WTC11 (cell line): ENCODE data around the gene TTC4. TPM values are rescaled to one million over a fixed set of nuclear protein-coding genes. Genes with fewer than 3 reads are reported as not detected.

Experiments used
- ATAC-seq: fragments of 200-7000 bp; cut with Tn5 transposase; 2 replicates; pipeline ENCODE4 v1.10.0; 2021; ENCODE audit warnings: mild to moderate bottlenecking, moderate library complexity
- CTCF ChIA-PET: fragments of 300-600 bp; sonication (Branson Sonifier 250); formaldehyde crosslinking; loops from one replicate; lab custom pipeline; 2021; ENCODE audit warnings: antibody characterized with exemption; lab: Charles Lee
- POLR2A ChIA-PET: fragments of 350-600 bp; sonication (Branson Sonifier 250); formaldehyde crosslinking; loops from one replicate; lab custom pipeline; 2021; ENCODE audit warnings: antibody characterized with exemption; lab: Charles Lee
- DNase-seq: peaks from one replicate; pipeline ENCODE4 v3.0.0; 2021; ENCODE audit warnings: low spot score
- H3K27ac Mint-ChIP-seq: 2 replicates; pipeline ENCODE4 v1.8.0; 2021; ENCODE audit warnings: mixed read lengths
- H3K27me3 Mint-ChIP-seq: 2 replicates; pipeline ENCODE4 v1.8.0; 2021; ENCODE audit warnings: low read depth, mild to moderate bottlenecking, moderate library complexity, mixed read lengths
- H3K36me3 Mint-ChIP-seq: 2 replicates; pipeline ENCODE4 v1.8.0; 2021; ENCODE audit warnings: mixed read lengths
- H3K4me1 Mint-ChIP-seq: 2 replicates; pipeline ENCODE4 v1.8.0; 2022; ENCODE audit warnings: mixed read lengths
- H3K4me3 Mint-ChIP-seq: 2 replicates; pipeline ENCODE4 v1.8.0; 2021; ENCODE audit warnings: mild to moderate bottlenecking, moderate library complexity, mixed read lengths
- H3K9me3 Mint-ChIP-seq: 2 replicates; pipeline ENCODE4 v1.8.0; 2021; ENCODE audit warnings: mixed read lengths
- CBFB ChIP-seq: sonication (generic); formaldehyde crosslinking; IDR thresholded peaks from 2 replicates; pipeline ENCODE4 v1.8.1; 2022; ENCODE audit warnings: mild to moderate bottlenecking, low read depth, missing genetic modification reagents
- CREB1 ChIP-seq: sonication (generic); formaldehyde crosslinking; IDR thresholded peaks from 2 replicates; pipeline ENCODE4 v1.8.0; 2023; ENCODE audit warnings: mild to moderate bottlenecking, missing genetic modification reagents
- ELF4 ChIP-seq: sonication (generic); formaldehyde crosslinking; IDR thresholded peaks from 2 replicates; pipeline ENCODE4 v1.8.1; 2022; ENCODE audit warnings: low read depth, mild to moderate bottlenecking, moderate library complexity, missing genetic modification reagents
- ESRRA ChIP-seq: sonication (generic); formaldehyde crosslinking; IDR thresholded peaks from 2 replicates; pipeline ENCODE4 v1.8.1; 2022; ENCODE audit warnings: mild to moderate bottlenecking, missing genetic modification reagents, borderline replicate concordance
- ETV6 ChIP-seq: sonication (generic); formaldehyde crosslinking; IDR thresholded peaks from 2 replicates; pipeline ENCODE4 v1.8.1; 2022; ENCODE audit warnings: mild to moderate bottlenecking, missing genetic modification reagents
- FOXP1 ChIP-seq: sonication (generic); formaldehyde crosslinking; IDR thresholded peaks from 2 replicates; pipeline ENCODE4 v1.8.0; 2022; ENCODE audit warnings: missing genetic modification reagents, mild to moderate bottlenecking, moderate library complexity, borderline replicate concordance
- GTF2I ChIP-seq: fragments of 250-450 bp; sonication (Bioruptor Pico); conservative IDR thresholded peaks from 2 replicates; pipeline ENCODE4 v1.4.0; 2021; ENCODE audit warnings: mild to moderate bottlenecking
- IRF2 ChIP-seq: sonication (generic); formaldehyde crosslinking; IDR thresholded peaks from 2 replicates; pipeline ENCODE4 v1.8.0; 2022; ENCODE audit warnings: low read depth, missing genetic modification reagents, borderline replicate concordance
- JUN ChIP-seq: sonication (generic); formaldehyde crosslinking; IDR thresholded peaks from 2 replicates; pipeline ENCODE4 v1.8.0; 2023; ENCODE audit warnings: mild to moderate bottlenecking, missing genetic modification reagents
- MYBL2 ChIP-seq: sonication (generic); formaldehyde crosslinking; IDR thresholded peaks from 2 replicates; pipeline ENCODE4 v1.8.1; 2023; ENCODE audit warnings: mild to moderate bottlenecking, moderate library complexity, missing genetic modification reagents
- RORB ChIP-seq: fragments of 250-450 bp; sonication (Bioruptor Pico); IDR thresholded peaks from 2 replicates; pipeline ENCODE4 v1.9.0; 2021; ENCODE audit warnings: mild to moderate bottlenecking
- SMAD3 ChIP-seq: sonication (generic); formaldehyde crosslinking; IDR thresholded peaks from 2 replicates; pipeline ENCODE4 v1.8.0; 2022; ENCODE audit warnings: missing genetic modification reagents, mild to moderate bottlenecking, borderline replicate concordance
- SOX15 ChIP-seq: fragments of 250-450 bp; sonication (Bioruptor Pico); IDR thresholded peaks from 2 replicates; pipeline ENCODE4 v1.9.0; 2021; ENCODE audit warnings: mild to moderate bottlenecking
- TP53 ChIP-seq: sonication (generic); formaldehyde crosslinking; IDR thresholded peaks from 2 replicates; pipeline ENCODE4 v1.8.1; 2023; ENCODE audit warnings: mild to moderate bottlenecking, missing genetic modification reagents
- ZNF219 ChIP-seq: sonication (generic); formaldehyde crosslinking; IDR thresholded peaks from 2 replicates; pipeline ENCODE4 v1.8.0; 2023; ENCODE audit warnings: missing genetic modification reagents, mild to moderate bottlenecking, borderline replicate concordance
- ZNF396 ChIP-seq: fragments of 250-450 bp; sonication (Bioruptor Pico); IDR thresholded peaks from 2 replicates; pipeline ENCODE4 v1.8.0; 2021; ENCODE audit warnings: mild to moderate bottlenecking, moderate library complexity, borderline replicate concordance
- ZNF416 ChIP-seq: fragments of 250-450 bp; sonication (Bioruptor Pico); IDR thresholded peaks from 2 replicates; pipeline ENCODE4 v1.9.0; 2021; ENCODE audit warnings: mild to moderate bottlenecking, inconsistent platforms
- total RNA-seq: library from RNA; stranded (reverse); gene quantifications from 3 replicates; pipeline ENCODE4 v1.2.3, GENCODE V29; 2021
- TF ChIP-seq, protein P1 (sequence below): sonication (generic); formaldehyde crosslinking; IDR thresholded peaks from 2 replicates; pipeline ENCODE4 v1.8.1; 2023; ENCODE audit warnings: mild to moderate bottlenecking, missing genetic modification reagents, borderline replicate concordance
- TF ChIP-seq, protein P2 (sequence below): fragments of 250-450 bp; sonication (Bioruptor Pico); IDR thresholded peaks from 2 replicates; pipeline ENCODE4 v1.9.0; 2021; ENCODE audit warnings: moderate library complexity, mild to moderate bottlenecking, inconsistent platforms, borderline replicate concordance
- TF ChIP-seq, protein P3 (sequence below): sonication (generic); formaldehyde crosslinking; IDR thresholded peaks from 2 replicates; pipeline ENCODE4 v1.8.1; 2022; ENCODE audit warnings: low read depth, missing genetic modification reagents, borderline replicate concordance
- TF ChIP-seq, protein P4 (sequence below): sonication (generic); formaldehyde crosslinking; IDR thresholded peaks from 2 replicates; pipeline ENCODE4 v1.8.1; 2023; ENCODE audit warnings: mild to moderate bottlenecking, missing genetic modification reagents
- TF ChIP-seq, protein P5 (sequence below): sonication (generic); formaldehyde crosslinking; IDR thresholded peaks from 2 replicates; pipeline ENCODE4 v1.8.0; 2022; ENCODE audit warnings: missing genetic modification reagents
- TF ChIP-seq, protein P6 (sequence below): sonication (generic); formaldehyde crosslinking; IDR thresholded peaks from 2 replicates; pipeline ENCODE4 v1.8.1; 2023; ENCODE audit warnings: mild to moderate bottlenecking, missing genetic modification reagents, moderate library complexity

Gene TTC4
- total RNA-seq, 1 experiment from 2014 or later: 18.8 TPM

DNA sequence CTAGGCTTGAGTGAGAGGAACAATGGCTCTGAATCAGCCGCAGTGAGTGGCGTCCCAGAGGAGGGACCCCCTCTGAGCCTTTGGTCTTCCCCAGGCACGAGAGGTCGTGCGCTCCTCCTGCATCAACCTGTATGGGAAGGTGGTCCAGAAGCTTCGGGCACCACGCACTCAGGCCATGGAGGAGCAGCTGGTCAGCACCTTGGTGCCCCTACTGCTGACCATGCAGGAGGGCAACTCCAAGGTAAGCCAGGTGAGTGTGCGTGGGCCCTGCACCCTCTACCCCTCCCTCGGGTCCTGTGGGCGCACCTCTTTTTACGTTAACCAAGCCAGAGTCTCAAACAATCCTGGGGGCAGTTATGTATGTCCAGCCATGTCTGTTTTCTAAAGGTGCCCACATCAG lies 13.7 kb upstream of the TTC4 start:
- ChIA-PET CTCF (no interaction called here), POLR2A (no interaction called here)
- Mint-ChIP-seq H3K4me1 (no peaks in the 10 kb centered on the region), H3K4me3 (no peak overlapping the region), H3K9me3 (no peaks in the 10 kb centered on the region), H3K27ac (no peak overlapping the region), H3K27me3 (peaks cover 4% of the 10 kb centered on the region), H3K36me3 (no peaks in the 10 kb centered on the region)
- ATAC-seq: no peak
- no peak for DNase-seq
- TF ChIP-seq ESRRA (CRISPR knock-in tag) (no peak), CREB1 (CRISPR knock-in tag) (no peak), FOXP1 (CRISPR knock-in tag) (no peak), JUN (CRISPR knock-in tag) (no peak), ETV6 (no peak), GTF2I (CRISPR knock-in tag) (no peak), ELF4 (CRISPR knock-in tag) (no peak), ZNF396 (CRISPR knock-in tag) (no peak), IRF2 (CRISPR knock-in tag) (no peak), SOX15 (CRISPR knock-in tag) (no peak), ZNF219 (CRISPR knock-in tag) (no peak), ZNF416 (CRISPR knock-in tag) (no peak), SMAD3 (CRISPR knock-in tag) (no peak)
- TF ChIP-seq, protein P1, sequence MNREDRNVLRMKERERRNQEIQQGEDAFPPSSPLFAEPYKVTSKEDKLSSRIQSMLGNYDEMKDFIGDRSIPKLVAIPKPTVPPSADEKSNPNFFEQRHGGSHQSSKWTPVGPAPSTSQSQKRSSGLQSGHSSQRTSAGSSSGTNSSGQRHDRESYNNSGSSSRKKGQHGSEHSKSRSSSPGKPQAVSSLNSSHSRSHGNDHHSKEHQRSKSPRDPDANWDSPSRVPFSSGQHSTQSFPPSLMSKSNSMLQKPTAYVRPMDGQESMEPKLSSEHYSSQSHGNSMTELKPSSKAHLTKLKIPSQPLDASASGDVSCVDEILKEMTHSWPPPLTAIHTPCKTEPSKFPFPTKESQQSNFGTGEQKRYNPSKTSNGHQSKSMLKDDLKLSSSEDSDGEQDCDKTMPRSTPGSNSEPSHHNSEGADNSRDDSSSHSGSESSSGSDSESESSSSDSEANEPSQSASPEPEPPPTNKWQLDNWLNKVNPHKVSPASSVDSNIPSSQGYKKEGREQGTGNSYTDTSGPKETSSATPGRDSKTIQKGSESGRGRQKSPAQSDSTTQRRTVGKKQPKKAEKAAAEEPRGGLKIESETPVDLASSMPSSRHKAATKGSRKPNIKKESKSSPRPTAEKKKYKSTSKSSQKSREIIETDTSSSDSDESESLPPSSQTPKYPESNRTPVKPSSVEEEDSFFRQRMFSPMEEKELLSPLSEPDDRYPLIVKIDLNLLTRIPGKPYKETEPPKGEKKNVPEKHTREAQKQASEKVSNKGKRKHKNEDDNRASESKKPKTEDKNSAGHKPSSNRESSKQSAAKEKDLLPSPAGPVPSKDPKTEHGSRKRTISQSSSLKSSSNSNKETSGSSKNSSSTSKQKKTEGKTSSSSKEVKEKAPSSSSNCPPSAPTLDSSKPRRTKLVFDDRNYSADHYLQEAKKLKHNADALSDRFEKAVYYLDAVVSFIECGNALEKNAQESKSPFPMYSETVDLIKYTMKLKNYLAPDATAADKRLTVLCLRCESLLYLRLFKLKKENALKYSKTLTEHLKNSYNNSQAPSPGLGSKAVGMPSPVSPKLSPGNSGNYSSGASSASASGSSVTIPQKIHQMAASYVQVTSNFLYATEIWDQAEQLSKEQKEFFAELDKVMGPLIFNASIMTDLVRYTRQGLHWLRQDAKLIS: no peak
- TF ChIP-seq, protein P2, sequence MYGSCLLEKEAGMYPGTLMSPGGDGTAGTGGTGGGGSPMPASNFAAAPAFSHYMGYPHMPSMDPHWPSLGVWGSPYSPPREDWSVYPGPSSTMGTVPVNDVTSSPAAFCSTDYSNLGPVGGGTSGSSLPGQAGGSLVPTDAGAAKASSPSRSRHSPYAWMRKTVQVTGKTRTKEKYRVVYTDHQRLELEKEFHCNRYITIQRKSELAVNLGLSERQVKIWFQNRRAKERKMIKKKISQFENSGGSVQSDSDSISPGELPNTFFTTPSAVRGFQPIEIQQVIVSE (CRISPR knock-in tag): no peak
- TF ChIP-seq, protein P3, sequence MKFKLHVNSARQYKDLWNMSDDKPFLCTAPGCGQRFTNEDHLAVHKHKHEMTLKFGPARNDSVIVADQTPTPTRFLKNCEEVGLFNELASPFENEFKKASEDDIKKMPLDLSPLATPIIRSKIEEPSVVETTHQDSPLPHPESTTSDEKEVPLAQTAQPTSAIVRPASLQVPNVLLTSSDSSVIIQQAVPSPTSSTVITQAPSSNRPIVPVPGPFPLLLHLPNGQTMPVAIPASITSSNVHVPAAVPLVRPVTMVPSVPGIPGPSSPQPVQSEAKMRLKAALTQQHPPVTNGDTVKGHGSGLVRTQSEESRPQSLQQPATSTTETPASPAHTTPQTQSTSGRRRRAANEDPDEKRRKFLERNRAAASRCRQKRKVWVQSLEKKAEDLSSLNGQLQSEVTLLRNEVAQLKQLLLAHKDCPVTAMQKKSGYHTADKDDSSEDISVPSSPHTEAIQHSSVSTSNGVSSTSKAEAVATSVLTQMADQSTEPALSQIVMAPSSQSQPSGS: no peak

DNA sequence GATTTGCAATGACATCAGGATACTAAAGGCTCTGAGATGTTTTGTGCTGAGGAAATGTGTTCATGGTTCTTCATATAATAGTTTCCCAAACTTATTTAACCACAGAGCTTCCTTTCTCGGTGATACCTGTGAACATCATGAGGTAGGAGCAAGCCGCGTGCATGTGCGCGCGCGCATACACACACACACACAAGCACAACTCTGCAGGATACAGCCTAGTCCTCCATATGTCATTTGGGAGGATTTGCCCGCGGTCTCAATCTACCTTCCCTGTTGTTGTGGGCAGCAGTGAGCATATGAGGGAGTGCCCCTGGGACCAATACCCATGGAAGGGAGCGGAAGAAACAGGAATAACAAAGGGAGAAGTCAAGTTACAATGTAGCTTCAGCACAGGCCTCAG lies 12.2 kb upstream of the TTC4 start:
- H3K27ac Mint-ChIP-seq: no peak overlapping the region
- no peaks in the 10 kb centered on the region for H3K9me3 Mint-ChIP-seq
- H3K4me1 Mint-ChIP-seq: no peaks in the 10 kb centered on the region
- POLR2A ChIA-PET: no interaction called here
- CTCF ChIA-PET: no interaction called here
- ATAC-seq (no peak), DNase-seq (no peak)
- no peak overlapping the region for H3K4me3 Mint-ChIP-seq
- H3K27me3 Mint-ChIP-seq: peaks cover 10% of the 10 kb centered on the region
- H3K36me3 Mint-ChIP-seq: no peaks in the 10 kb centered on the region
- TF ChIP-seq CBFB (CRISPR knock-in tag): no peak
- TF ChIP-seq, protein P3: no peak
- no peak for TF ChIP-seq TP53 (CRISPR knock-in tag)
- TF ChIP-seq, protein P4, sequence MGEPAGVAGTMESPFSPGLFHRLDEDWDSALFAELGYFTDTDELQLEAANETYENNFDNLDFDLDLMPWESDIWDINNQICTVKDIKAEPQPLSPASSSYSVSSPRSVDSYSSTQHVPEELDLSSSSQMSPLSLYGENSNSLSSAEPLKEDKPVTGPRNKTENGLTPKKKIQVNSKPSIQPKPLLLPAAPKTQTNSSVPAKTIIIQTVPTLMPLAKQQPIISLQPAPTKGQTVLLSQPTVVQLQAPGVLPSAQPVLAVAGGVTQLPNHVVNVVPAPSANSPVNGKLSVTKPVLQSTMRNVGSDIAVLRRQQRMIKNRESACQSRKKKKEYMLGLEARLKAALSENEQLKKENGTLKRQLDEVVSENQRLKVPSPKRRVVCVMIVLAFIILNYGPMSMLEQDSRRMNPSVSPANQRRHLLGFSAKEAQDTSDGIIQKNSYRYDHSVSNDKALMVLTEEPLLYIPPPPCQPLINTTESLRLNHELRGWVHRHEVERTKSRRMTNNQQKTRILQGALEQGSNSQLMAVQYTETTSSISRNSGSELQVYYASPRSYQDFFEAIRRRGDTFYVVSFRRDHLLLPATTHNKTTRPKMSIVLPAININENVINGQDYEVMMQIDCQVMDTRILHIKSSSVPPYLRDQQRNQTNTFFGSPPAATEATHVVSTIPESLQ (CRISPR knock-in tag): no peak
- TF ChIP-seq, protein P5, sequence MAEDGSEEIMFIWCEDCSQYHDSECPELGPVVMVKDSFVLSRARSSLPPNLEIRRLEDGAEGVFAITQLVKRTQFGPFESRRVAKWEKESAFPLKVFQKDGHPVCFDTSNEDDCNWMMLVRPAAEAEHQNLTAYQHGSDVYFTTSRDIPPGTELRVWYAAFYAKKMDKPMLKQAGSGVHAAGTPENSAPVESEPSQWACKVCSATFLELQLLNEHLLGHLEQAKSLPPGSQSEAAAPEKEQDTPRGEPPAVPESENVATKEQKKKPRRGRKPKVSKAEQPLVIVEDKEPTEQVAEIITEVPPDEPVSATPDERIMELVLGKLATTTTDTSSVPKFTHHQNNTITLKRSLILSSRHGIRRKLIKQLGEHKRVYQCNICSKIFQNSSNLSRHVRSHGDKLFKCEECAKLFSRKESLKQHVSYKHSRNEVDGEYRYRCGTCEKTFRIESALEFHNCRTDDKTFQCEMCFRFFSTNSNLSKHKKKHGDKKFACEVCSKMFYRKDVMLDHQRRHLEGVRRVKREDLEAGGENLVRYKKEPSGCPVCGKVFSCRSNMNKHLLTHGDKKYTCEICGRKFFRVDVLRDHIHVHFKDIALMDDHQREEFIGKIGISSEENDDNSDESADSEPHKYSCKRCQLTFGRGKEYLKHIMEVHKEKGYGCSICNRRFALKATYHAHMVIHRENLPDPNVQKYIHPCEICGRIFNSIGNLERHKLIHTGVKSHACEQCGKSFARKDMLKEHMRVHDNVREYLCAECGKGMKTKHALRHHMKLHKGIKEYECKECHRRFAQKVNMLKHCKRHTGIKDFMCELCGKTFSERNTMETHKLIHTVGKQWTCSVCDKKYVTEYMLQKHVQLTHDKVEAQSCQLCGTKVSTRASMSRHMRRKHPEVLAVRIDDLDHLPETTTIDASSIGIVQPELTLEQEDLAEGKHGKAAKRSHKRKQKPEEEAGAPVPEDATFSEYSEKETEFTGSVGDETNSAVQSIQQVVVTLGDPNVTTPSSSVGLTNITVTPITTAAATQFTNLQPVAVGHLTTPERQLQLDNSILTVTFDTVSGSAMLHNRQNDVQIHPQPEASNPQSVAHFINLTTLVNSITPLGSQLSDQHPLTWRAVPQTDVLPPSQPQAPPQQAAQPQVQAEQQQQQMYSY (CRISPR knock-in tag): no peak
- no peak for TF ChIP-seq ESRRA (CRISPR knock-in tag)
- TF ChIP-seq MYBL2 (CRISPR knock-in tag): no peak
- TF ChIP-seq RORB (CRISPR knock-in tag): no peak
- TF ChIP-seq, protein P6, sequence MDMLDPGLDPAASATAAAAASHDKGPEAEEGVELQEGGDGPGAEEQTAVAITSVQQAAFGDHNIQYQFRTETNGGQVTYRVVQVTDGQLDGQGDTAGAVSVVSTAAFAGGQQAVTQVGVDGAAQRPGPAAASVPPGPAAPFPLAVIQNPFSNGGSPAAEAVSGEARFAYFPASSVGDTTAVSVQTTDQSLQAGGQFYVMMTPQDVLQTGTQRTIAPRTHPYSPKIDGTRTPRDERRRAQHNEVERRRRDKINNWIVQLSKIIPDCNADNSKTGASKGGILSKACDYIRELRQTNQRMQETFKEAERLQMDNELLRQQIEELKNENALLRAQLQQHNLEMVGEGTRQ (CRISPR knock-in tag): no peak
